HG03460 (cell line): ENCODE results near the gene NCKAP5.

Source experiments
- ATAC-seq: cut with Tn5 transposase; IDR thresholded peaks from one replicate; pipeline ENCODE4 v1.9.1; 2021; ENCODE audit not compliant: unreplicated experiment

The NCKAP5 gene

GRCh38 chr2:133360190-133360589 is 208.1 kb downstream of the NCKAP5 start:
- no peak for ATAC-seq

DNA sequence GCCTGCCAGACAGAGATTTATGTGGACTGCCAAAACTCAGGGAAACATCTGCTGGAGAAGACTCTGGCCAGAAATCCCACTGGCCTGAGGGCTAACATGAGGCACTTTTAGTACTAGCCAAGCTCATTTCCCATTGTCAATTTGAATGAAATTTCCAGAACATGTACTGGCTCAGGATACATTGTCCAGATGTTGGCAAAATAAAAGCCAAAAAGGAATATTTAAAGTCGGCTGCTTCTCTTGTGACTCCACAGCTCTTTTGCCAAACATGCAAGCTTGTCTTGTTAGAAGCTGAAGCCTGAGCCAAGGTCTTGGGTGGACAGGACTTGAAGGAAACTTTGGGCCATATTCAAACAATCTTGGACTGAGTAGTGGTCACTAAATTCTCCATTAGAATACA is 215.5 kb downstream of the NCKAP5 start:
- ATAC-seq: no peak

GRCh38 chr2:133346654-133347053 is 221.6 kb downstream of the NCKAP5 start:
- no peak for ATAC-seq

DNA sequence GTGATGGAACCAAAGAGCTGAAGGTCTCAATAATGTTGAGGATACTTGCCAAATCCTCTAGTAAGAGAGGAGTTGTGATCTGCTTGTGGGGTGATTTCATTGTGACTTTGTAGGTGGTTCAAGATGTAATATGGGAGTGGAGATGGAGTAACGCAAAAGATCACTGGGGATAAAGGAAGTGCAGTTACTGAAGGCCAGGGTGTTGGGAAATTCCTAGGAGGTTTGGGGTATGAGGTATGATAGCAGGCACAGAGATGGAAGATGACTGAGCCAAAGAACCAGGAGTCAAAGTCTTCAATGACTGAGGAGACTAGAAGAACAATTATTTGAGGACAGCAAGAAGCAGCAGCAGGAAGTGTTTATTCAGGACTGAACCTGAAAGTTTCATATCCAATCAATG is 222.6 kb downstream of the NCKAP5 start:
- ATAC-seq: no peak

DNA sequence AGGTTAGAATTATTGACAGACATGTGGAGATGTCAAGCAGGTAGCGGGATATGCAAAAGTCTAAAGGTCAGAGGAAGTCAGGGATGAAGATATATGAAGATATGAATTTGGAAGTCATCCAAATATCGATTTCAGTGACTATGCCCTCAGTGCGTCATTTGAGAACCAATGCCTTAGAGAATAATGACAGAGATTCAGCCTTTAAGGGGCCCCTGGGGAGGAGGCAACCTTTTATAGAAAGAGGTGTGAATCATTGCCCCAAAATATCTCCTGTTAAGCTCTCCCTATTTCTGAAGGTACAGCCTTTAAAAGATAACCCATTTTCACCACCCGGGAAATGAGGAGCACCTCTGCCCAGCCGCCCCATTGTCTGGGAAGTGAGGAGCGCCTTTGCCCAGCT is 223.4 kb downstream of the NCKAP5 start:
- no peak for ATAC-seq

DNA sequence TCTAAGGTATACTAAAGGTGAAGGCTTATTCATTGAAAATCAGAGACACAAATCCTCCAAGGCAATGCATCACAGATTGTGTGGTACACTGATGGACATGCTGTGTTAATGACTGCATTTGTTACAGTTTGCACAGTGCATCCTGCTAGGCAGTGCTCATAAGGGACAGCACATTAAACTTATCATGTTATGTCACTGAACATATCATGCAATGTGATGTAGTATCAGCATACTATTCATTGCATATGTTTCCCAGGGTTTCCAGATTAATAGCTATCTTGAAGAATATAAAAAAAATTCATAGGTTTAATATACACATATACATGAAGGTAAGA is 225.3 kb downstream of the NCKAP5 start:
- ATAC-seq: no peak

DNA sequence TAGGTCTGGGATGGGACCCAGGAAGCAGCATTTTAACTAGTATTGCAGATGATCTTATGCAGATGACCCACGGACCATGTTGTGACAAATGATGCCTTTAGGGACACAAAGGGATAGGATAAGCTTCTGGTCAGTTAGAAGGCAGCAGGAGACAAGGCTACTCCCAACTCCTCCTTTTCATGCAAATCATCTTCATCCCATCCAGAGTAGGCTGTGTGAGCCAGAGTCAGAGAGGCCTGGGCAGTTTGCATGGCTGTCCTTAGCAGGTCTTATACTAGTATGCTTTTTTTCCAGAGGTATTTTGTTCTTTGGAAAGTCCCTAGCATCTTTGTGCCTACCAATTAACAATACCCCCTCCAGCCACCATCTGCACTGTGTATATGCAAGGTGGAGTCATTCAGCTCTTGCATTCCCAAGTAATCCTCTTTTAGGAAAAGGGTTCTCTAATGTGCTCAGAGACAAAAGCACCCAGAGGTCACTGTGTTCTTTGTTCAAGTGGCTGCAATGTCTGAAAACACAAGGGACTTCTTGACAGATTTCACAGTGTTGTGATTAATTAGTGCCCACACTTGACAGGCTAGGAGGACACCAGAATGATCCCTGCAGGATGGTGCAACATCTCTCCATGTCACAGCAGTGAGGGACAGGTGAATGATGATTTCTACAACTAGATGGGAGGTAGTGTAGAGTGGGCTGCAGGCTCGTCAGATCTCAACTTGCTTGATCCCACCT is 225.8 kb downstream of the NCKAP5 start:
- ATAC-seq: no peak

DNA sequence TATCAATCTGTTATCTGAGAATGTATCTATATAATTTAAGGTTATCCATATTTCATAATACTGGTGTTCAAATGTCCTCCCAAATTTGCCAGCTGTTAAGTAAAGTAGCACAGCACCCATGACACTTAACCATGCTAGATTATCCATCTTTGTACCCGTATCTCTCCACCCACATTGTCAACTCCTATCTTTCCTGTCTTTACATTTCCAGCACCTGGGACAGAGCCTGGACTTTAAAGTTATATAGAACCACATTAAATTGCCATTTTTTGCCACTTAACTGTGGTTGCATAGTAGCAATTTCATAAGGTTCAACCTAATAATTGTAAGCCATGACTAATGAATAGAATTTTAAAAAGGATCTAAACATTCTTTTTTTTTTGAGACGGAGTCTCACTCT is 226.7 kb downstream of the NCKAP5 start:
- ATAC-seq: no peak

- no peak for ATAC-seq
Measured at GRCh38 chr2:133338224-133338623, 230.0 kb downstream of the NCKAP5 start.

DNA sequence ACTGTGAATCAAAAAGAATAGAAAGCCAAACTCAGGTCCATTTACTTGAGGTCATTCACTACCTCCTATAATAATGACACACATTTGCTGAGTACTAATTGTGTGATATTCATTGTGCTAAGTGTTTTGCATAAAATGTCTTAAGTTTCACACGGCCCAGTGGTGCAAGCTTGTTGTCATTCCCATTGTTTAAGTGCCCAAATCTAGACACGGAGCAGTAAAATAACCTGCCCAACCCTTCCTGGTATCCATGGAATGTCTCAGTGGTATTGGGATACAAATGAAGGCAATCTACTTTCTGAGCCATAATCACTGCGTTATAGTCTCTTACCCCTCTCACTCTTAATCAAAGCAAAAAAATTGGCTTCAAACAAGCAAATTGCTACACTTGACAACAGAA is 233.3 kb downstream of the NCKAP5 start:
- ATAC-seq: no peak

GRCh38 chr2:133333181-133333580 is 235.1 kb downstream of the NCKAP5 start:
- ATAC-seq: no peak

DNA sequence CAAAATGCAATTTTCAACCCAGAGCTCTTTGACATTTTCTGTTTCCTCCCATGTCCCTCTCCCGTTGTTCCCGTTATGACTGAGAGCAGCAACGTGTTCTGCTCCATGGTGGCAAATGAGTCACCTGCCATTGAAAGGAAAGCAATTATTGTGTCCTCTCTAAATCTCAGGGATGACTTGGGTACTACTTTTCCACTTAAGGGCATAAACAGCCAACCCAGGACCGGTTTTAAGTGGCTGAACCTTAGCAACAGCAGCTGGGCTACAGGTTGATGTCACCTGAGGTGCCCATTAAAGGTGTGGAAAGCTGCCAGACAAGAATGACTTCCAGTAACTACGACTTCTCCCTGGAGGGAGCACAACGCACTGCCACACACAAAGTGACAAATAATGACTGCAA is 236.8 kb downstream of the NCKAP5 start:
- no peak for ATAC-seq

DNA sequence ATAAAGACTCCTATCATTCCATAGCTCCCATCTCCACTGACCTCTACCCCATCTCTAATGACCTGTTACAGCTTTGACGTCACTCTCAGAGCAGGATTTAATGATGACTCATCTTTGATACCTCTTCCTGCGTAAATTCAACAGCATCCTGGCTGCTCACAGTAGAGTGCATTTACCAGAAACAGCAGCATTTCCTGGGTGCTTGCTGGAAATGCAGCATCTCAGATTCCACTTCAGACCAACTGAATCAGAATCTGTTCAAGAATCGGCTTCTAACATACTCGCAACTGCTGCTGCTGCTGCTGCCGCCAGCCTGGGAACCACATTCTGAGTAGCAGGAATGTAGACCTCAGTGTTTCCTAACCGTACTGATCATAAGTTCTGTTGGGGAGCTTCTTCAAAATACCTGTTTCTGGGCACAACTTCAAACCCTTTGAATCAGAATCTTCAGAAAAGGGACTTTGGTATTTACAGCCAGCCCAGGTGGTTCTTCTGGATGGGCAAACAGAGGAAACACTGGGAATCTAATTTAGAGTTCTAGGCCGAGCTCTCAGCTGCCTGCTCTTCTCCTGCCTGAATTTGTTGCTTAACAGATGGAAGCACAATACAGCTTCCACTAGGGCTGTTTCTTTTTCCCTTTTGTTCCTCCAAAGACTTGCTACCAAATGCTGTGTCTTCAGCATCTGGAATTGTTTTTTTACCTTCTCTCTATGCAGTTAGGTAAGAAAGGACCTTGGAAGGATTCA is 241.4 kb downstream of the NCKAP5 start:
- ATAC-seq: no peak

GRCh38 chr2:133324150-133324561 is 244.1 kb downstream of the NCKAP5 start:
- no peak for ATAC-seq

DNA sequence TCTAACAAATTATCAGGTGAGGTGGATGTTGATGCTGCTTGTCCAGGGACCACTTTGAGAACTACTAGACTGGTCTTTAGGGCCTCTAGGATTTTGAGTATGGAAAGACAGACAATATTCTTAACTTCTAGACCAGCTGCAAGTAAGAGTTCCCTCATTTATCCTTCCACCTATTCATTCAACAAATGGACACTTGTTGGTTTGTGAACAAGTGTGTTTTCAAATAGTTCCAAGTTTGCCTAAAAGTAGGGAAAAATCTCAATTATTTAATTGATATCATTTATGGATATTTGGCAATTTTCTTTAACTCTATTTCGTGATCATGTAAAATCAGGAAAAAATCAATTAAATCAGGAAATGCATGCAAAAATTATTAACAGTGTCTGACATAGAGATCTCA is 245.4 kb downstream of the NCKAP5 start:
- ATAC-seq: no peak

DNA sequence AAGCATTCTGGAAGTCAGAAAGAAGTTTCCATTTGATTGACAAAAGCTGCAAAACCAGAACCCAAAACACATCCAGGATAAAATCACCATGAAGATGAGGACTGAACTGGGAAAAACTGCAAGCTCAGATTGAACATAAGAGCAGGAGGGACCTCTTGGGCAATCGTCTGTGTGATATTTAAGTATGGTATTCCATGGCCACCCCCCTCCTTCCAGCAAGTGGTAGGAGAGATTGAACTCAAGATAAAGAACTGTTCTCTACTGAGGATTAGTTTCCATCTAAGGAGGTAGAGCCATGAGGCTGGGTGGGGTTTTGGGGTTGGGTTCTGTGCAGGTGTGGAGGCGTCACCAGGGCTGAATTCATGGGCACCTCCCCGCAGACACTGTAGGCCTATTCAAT is 251.1 kb downstream of the NCKAP5 start:
- ATAC-seq: no peak

GRCh38 chr2:133316557-133316956 is 251.7 kb downstream of the NCKAP5 start:
- no peak for ATAC-seq

DNA sequence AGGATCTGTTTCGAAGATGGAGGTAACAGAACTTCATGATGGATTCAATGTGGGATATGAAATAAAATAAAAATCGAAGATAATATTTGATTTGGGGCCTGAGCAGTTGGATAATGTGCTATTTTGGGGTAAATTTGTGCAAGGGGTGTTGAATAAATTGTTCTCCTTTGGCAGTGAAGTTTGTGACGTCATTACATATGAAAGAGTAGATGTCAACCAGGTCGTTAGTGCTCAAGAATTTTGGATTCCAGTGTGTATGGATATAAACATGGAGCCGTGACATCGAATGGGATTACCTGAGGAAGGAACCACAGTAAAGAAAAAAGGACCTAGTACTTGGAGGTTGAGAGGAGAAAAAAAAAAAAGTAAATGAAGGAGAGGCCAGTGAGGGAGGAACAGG is 253.0 kb downstream of the NCKAP5 start:
- ATAC-seq: no peak

GRCh38 chr2:133314795-133315194 is 253.5 kb downstream of the NCKAP5 start:
- ATAC-seq: no peak

GRCh38 chr2:133312038-133312729 is 256.1 kb downstream of the NCKAP5 start:
- ATAC-seq: no peak

DNA sequence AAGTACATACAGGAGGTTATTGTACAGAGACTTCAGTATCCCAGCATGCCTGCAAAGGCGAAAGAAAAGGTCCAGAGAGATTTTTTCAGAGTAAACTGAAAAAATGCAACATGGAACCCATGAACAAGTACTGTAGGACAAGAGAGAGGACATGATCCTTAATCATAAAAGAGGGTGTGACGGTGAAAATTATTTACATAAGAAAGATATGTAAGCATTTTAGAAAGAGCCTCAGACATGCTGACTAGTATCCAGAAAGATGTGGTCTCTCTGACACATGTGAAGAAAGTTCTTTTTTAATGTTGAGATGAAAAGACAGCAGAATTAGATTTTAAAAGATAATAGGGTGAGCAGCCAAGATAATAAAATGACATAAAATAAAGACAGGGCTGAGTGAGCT is 262.0 kb downstream of the NCKAP5 start:
- ATAC-seq: no peak

DNA sequence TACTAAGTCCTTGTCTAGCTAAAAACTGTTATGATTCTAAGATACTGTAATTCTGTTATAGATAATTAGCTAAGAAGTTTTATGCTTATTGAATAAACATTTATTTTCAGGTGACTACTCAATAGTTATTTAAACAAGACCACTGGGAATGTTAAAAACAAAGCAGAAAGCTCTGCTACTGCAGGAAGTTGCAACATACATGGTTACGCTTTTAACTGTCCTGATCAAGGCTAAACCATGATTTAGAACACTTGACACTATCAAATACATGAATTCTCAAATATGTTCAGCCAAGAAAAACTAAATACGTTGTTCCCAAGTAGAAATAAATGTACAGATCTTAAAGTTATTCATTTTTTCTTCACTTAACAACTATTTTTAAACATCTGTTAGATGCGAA is 263.9 kb downstream of the NCKAP5 start:
- ATAC-seq: no peak
